Heart left ventricle (tissue), 13 donors: ENCODE results near the gene KCNN3.

Experiments used
- CTCF ChIP-seq, 12 donors: fragments of 200-600 bp; sonication (generic) in 4 of 12; IDR thresholded peaks; one replicate each; pipeline versions ENCODE4 v1.5.0 to v1.8.0; 2018 to 2022; ENCODE audit warnings: antibody characterized with exemption in 12 of 12, mild to moderate bottlenecking in 5 of 12
- POLR2A ChIP-seq, 2 donors: fragments of 450-650 bp; IDR thresholded peaks; one replicate each; pipeline ENCODE4 v1.6.1; 2017; ENCODE audit warnings: antibody characterized with exemption in 2 of 2, mild to moderate bottlenecking in 2 of 2, moderate library complexity in 2 of 2
- donor health status: ischemic (EF 13 %, LVEDD 7.1; RV severe dilation, severe dysfunction).
- donor health status: DM: no; HTN: yes; CAD: no.
- donor health status: DM: no; HTN: no; CAD: no.
- donor health status: ischemic (EF 25% LVEDD 6.9; RV normal size, moderate dysfunction).
- donor health status: ischemic (EF 25% LVEDD 5.7; RV mildly dilated, moderate dysfunction).
- donor health status: ischemic (EF 35%, LVEDD 5.7; RV mildly dilated, moderate dysfunction).
- donor health status: nonischemic (EF 11% LVEDD 7.7; RV severe dilation, severe dysfunction).
- donor health status: DM: yes; HTN: yes; CAD: no.
- donor health status: PGD.
- donor health status: ischemic (EF 29% LVEDD 5.4; RV normal size, mild dysfunction).
- donor health status: nonischemic (EF 23%, LVEDD 6.1; RV moderate dilation, normal function).

- TF ChIP-seq CTCF (IDR thresholded peaks at IDR 0.05) (no peak), POLR2A (IDR thresholded peaks at IDR 0.05) (no peak)
Observed at GRCh38 chr1:154741327-154741726, 128.8 kb downstream of the KCNN3 start.
